Activated T-cell treated with anti-CD3 and anti-CD28 coated beads, Interleukin-2, amount 50 U/mL, for 4 hours (primary cell): ENCODE measurements around the gene PLXDC1. TPM values are rescaled to one million over a fixed set of nuclear protein-coding genes. Genes with fewer than 3 reads are reported as not detected.
A peak's percentile ranks its signal among the peaks of the same experiment; 100 is the strongest.
"Not testable (repeated sequence)": the region's sequence is repeated elsewhere in the genome, so short reads cannot be mapped to it uniquely, and the experiment has no call there.

Experiments used
- ATAC-seq, 2 donors: fragments of 200-7000 bp; cut with Tn5 transposase; one replicate each; pipeline ENCODE4 v1.10.0; 2021
- DNase-seq: peaks from one replicate; pipeline ENCODE4 v3.0.0-alpha.2; 2020
- H3K27me3 Mint-ChIP-seq: one replicate; pipeline ENCODE4 v1.8.0; 2021; ENCODE audit warnings: low read depth, mixed read lengths
- H3K36me3 Mint-ChIP-seq: one replicate; pipeline ENCODE4 v1.8.0; 2022; ENCODE audit warnings: mixed read lengths; ENCODE audit not compliant: insufficient read depth
- H3K4me1 Mint-ChIP-seq: one replicate; pipeline ENCODE4 v1.8.0; 2021; ENCODE audit warnings: low read depth, mixed read lengths
- H3K4me3 Mint-ChIP-seq: one replicate; pipeline ENCODE4 v1.8.0; 2021; ENCODE audit warnings: mild to moderate bottlenecking, moderate library complexity, mixed read lengths
- H3K9me3 Mint-ChIP-seq: one replicate; pipeline ENCODE4 v1.8.0; 2021; ENCODE audit warnings: mixed read lengths
- total RNA-seq, 3 donors: library from RNA; stranded (reverse); gene quantifications; one replicate each; pipeline ENCODE4 v1.2.1, GENCODE V29; 2021

The PLXDC1 gene
- total RNA-seq, 3 donors from 2014 or later = 0.33 to 0.87 (median 0.68) TPM

DNA sequence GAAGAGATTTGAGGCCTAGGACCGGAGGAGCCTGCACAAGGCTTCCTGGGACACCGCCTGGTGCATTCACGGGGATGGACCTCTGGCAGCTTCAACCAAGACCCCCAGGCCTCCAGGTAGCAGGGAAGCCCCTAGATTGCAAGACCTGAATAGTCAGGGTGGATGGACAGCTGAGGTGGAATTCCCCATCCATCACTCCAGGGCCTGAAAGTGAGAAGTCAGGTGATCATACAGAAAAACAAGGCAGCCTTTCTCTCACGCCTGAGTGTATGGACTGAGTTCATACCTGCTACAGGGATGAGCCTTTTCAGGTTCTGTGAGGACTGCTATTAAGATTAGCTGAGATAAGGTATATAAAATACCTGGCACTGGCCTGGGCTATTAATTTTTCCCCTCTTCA is 74.2 kb downstream of the PLXDC1 start:
- no peak for DNase-seq
- Mint-ChIP-seq H3K36me3 (peaks cover 2% of the 10 kb centered on the region), H3K4me3 (no peak overlapping the region), H3K27me3 (no peaks in the 10 kb centered on the region), H3K4me1 (no peaks in the 10 kb centered on the region), H3K9me3 (no peaks in the 10 kb centered on the region)
- ATAC-seq = no peak

DNA sequence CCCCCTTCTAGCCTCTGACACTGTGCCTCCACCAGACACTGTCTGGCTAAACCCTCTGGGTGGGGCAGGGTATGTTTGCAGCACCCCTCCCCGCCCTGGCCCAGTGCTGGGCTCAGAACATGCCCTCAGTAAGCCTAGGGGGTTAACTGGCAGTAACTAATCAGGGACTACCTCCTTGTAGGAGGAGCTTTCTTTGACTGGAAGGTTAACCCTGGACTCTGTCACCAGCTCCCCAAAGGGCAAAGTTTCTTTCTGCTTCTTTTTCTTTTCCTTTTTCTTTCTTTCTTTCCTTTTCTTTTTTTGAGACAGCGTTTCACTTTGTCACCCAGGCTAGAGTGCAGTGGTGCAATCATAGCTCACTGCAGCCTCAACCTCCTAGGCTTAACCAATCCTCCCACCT is 76.8 kb downstream of the PLXDC1 start:
- Mint-ChIP-seq H3K4me3 (no peak overlapping the region), H3K27me3 (no peaks in the 10 kb centered on the region), H3K9me3 (no peaks in the 10 kb centered on the region), H3K4me1 (no peaks in the 10 kb centered on the region), H3K36me3 (peaks cover 2% of the 10 kb centered on the region)
- no peak for DNase-seq
- ATAC-seq = no peak

DNA sequence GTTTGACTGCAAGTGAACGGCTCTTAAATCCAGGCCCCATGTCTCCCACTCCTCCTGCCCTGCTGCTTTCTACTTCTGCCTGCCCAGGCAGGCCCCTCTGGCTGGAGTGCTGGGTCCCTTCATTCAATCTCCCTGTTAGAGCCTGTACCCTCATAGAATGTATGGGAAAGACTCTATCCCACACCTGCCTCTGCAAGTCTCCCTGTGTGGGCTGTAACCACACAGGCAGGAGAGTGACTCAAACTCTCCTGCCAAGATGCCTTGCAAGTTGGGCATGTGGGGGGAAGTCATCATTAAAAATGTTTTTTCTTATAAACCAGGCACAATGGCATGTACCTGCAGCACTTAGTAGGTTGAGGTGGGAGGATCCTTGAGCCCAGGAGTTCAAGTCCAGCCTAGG is 77.5 kb downstream of the PLXDC1 start:
- Mint-ChIP-seq H3K36me3 (peaks cover 2% of the 10 kb centered on the region), H3K9me3 (no peaks in the 10 kb centered on the region), H3K27me3 (no peaks in the 10 kb centered on the region), H3K4me1 (peaks cover 2% of the 10 kb centered on the region), H3K4me3 (no peak overlapping the region)
- no peak for DNase-seq
- ATAC-seq = no peak

DNA sequence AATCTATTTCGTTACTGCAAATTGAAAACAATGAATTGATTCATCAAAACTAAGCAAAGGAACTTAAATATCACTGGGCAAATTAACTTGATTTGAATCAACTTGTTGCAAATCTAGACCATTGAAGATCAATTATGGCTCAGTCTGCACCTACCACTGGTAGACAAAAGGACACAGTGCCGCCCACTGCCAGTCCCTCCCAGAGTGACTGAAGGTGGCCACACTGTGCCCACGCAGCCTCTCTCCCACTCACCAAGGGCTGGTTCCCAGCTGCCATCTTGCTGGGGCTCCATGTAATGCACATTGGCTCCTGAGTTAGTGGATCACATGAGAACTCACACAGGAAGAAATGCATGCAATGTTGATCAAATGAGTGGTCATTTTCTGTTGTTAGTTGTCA is 78.1 kb downstream of the PLXDC1 start:
- no peak for DNase-seq
- ATAC-seq = no peak
- H3K4me1 Mint-ChIP-seq = peaks cover 2% of the 10 kb centered on the region
- H3K4me3 Mint-ChIP-seq = no peak overlapping the region
- H3K9me3 Mint-ChIP-seq = no peaks in the 10 kb centered on the region
- H3K27me3 Mint-ChIP-seq = no peaks in the 10 kb centered on the region
- H3K36me3 Mint-ChIP-seq = peaks cover 2% of the 10 kb centered on the region

DNA sequence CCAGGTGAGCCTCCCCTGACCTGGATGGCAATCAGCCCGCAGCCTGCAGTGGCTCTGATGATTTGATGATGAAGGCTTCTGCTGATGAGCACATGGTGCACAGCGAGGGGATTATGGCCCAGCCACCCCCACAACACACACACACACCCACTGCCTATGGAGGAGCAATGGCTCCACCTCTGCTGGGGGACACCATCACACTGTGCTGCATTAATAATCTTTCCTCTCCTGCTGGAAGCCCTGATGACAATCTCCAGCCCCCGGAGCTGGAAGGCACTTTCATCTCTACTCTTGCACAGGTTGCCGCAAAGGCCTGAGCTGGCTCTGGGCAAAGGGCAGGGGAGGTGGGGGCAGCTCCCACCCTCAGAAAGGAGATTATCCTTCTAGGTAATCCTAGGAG is 79.9 kb downstream of the PLXDC1 start:
- no peaks in the 10 kb centered on the region for H3K9me3 Mint-ChIP-seq
- no peaks in the 10 kb centered on the region for H3K27me3 Mint-ChIP-seq
- peaks cover 2% of the 10 kb centered on the region for H3K4me1 Mint-ChIP-seq
- no peak for ATAC-seq
- no peak overlapping the region for H3K4me3 Mint-ChIP-seq
- H3K36me3 Mint-ChIP-seq = peaks cover 2% of the 10 kb centered on the region
- DNase-seq = no peak

DNA sequence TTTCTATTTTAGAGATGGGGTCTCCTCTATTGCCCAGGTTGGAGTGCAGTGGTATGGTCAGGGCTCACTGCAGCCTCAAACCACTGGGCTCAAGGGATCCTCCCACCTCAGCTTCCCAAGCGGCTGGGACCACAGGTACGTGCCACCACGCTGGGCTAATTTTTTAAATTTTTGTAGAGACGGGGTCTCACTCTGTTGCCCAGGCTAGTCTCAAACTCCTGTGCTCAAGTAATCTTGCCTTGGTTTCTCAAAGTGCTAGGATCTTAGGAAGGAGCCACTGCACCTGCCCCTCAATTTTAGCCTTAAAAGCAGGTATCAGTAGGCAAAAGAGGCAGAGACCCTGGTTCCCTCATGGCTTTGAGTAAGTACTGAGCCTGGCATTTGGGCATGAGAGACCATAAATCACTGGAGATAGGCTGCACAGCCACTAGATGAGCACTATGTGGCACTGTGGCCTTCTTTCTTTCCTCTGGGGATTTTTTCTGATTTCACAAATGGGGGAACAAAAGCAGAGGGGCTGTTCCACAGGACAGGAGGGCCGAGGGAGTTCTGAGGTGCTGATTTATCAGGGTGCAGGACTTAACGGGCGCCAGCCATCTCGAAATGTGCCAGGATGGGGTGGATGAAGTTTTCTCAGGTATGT is 82.2 kb downstream of the PLXDC1 start:
- H3K27me3 Mint-ChIP-seq = no peaks in the 10 kb centered on the region
- DNase-seq (no peak), ATAC-seq (peak; percentile 71 to 72)
- no peaks in the 10 kb centered on the region for H3K9me3 Mint-ChIP-seq
- H3K36me3 Mint-ChIP-seq = no peaks in the 10 kb centered on the region
- H3K4me3 Mint-ChIP-seq = no peak overlapping the region
- peaks cover 2% of the 10 kb centered on the region for H3K4me1 Mint-ChIP-seq

DNA sequence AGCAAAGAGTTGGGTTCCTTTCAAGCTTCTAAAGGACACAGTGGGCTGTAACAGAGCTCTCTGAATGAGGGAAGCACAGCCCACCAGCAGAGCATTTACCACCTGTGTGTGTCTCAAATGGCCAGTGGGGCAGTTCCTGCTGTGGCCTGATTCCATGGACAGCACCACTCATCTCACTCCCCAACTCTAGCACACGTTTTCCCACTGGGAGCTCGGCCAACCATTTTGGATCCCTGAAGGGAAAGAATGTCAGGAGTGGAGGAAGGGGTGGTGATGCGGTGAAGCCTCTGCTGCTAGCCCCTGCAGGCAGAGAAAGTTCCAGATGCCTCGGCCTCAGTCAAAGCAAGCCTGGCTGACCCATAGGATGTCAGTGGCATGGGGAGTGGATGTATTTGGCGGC is 86.6 kb downstream of the PLXDC1 start:
- Mint-ChIP-seq H3K27me3 (no peaks in the 10 kb centered on the region), H3K4me1 (peaks cover 2% of the 10 kb centered on the region), H3K4me3 (no peak overlapping the region), H3K9me3 (no peaks in the 10 kb centered on the region), H3K36me3 (no peaks in the 10 kb centered on the region)
- DNase-seq (no peak), ATAC-seq (no peak)

DNA sequence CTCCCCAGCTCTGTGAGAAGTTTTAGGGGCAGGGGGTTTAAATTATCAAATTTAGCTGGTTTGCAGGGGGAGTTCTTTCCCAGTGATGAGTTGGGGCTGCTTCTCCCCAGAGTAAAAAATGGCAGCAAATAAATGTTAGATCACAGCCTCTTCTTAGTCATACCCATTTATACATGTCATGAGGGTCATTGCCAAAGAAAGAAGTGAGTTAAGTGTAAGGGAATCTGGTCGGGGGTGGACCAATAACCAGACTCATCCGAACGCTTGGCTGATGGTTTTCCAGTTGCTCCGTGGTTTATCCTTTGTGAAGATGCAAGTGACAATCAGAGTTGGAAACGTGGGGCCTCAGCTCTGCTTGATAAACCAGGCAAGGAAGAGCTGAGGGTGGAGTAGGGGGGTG is 87.1 kb downstream of the PLXDC1 start:
- no peak for ATAC-seq
- peaks cover under 1% of the 10 kb centered on the region for H3K4me1 Mint-ChIP-seq
- no peaks in the 10 kb centered on the region for H3K9me3 Mint-ChIP-seq
- H3K27me3 Mint-ChIP-seq = no peaks in the 10 kb centered on the region
- H3K36me3 Mint-ChIP-seq = no peaks in the 10 kb centered on the region
- no peak for DNase-seq
- no peak overlapping the region for H3K4me3 Mint-ChIP-seq

DNA sequence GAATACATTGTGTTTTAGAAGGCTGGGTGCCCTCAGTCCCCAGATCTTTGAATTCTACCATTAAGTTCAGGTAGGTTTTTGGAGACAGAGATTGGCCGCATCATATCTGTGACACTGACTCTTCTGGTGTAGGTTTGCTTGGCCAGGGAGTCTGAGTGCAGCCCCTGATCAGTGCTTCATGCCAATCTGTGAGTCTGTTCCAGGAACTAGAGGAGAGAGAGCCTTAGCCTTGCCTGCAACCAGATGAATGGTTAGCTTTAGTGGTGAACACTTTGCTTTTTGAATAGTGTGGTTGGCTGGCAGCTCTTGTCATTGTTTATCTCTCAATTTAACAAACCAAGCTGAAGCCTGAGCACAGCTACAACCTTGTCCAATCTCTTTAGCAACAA is 87.8 kb downstream of the PLXDC1 start:
- Mint-ChIP-seq H3K36me3 (no peaks in the 10 kb centered on the region), H3K4me3 (no peak overlapping the region), H3K9me3 (no peaks in the 10 kb centered on the region), H3K27me3 (no peaks in the 10 kb centered on the region), H3K4me1 (no peaks in the 10 kb centered on the region)
- ATAC-seq (no peak), DNase-seq (no peak)

DNA sequence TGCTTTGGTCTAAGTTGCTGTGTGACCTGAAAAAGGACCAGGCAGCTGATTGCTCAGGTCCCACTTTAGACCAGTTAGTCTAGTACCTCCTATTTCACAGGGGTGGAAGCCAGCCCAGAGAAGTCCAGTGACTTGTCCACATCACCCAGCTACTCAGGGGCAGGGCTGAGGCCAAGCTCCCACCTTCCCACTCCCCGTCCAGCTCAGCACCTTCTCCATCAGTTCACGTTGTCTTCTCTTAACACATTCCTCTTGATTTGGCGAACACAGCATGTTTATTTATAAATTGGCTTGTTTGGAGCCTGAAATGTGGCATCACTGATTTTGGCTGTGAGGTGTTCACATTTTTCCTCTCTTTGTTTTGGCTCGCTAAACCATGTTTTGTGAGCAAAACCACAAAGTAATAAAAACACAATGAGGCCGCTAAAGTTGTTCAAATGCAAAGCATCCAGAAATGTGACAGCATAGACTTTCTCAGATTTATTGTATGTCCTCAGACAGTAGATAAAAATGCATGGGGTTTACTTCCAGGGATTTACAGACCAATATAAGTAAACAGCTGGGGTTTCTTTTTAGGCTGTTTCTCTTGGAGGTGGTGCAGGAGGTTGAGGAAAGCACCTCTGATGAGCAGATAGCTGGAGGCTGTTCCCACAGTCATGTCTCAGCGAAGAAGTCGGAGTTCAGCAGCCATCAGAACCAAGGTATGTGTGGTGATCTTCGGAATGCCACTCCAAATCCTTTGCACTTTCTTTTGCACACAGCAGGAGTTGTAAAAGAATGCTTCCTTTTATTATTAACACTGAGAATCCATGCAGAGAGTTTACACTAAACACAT is 88.4 kb downstream of the PLXDC1 start:
- H3K27me3 Mint-ChIP-seq = no peaks in the 10 kb centered on the region
- no peak overlapping the region for H3K4me3 Mint-ChIP-seq
- H3K9me3 Mint-ChIP-seq = no peaks in the 10 kb centered on the region
- DNase-seq (no peak), ATAC-seq (no peak)
- H3K4me1 Mint-ChIP-seq = no peaks in the 10 kb centered on the region
- H3K36me3 Mint-ChIP-seq = no peaks in the 10 kb centered on the region

DNA sequence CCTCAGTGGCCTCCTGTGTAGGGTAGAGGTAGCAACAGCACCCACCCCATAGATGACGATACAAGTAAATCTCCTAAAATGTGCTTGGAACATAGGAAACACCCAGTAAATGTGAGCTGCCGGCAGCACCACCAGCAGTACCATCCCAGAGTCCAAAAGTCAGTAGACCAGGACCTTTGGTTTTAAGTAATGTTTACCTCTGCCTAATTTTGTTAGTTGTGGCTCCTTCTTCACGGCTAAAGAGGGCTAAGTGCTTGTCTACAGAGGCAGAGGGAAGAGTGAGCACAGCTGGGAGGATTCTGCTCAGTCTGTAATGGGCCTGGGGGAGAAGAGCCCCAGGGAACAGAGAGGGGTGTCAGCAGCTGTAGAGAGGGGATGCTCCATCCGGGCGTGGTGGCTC is 92.9 kb downstream of the PLXDC1 start:
- H3K9me3 Mint-ChIP-seq = no peaks in the 10 kb centered on the region
- no peaks in the 10 kb centered on the region for H3K36me3 Mint-ChIP-seq
- H3K4me3 Mint-ChIP-seq = no peak overlapping the region
- no peak for DNase-seq
- H3K4me1 Mint-ChIP-seq = peaks cover 5% of the 10 kb centered on the region
- no peaks in the 10 kb centered on the region for H3K27me3 Mint-ChIP-seq
- no peak for ATAC-seq

DNA sequence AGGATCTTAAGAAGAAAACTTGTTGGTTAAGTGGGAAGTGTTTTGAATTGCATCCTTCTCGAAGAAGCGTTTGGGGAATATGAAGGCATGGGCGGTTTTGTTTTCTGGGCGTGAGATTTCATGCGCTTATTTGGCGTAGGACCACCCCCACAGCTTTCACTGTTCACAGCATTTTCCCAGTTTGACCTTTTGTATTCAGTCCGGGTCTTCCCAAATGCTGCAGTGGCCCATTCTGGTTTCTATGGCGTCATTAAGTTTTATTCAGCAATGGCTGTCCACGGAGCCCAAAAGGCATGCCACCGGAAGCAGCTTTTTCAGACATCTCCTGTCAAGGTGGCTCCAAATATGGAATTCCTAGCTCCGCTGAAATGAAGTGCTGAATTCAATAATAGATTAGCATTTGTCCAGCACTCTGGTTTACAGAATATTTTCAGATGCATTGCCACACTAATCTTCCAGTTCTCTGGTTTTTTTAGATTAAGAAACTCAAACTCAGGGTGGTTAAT is 93.7 kb downstream of the PLXDC1 start:
- peaks cover 4% of the 10 kb centered on the region for H3K27me3 Mint-ChIP-seq
- no peak for DNase-seq
- peak overlapping the region; percentile 78 for H3K4me3 Mint-ChIP-seq
- no peak for ATAC-seq
- H3K36me3 Mint-ChIP-seq = no peaks in the 10 kb centered on the region
- H3K4me1 Mint-ChIP-seq = peaks cover 5% of the 10 kb centered on the region
- no peaks in the 10 kb centered on the region for H3K9me3 Mint-ChIP-seq

DNA sequence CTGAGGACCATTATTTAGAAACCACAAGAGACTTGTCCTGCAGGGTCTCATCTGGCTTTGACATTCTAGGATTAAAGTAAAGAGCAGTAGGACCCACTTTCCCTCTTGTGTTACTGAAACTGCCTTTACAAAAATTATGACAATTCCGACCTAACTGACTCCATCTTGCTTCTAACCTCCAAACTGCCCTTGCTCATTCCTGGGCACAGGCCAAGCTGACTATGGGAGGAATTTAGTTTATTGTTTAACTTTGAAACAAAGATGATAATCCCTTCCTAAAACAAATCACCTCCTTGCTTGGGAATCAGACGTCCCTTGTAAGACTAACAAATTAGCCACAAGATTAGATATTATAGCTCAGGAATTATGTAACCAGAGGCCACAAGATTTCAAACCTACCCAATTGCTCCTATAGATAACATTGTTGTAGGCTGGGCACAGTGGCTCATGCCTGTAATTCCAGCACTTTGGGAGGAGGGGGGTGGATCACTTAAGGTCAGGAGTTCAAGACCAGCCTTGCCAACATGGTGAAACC is 97.3 kb downstream of the PLXDC1 start:
- H3K4me1 Mint-ChIP-seq = peaks cover 5% of the 10 kb centered on the region
- ATAC-seq (no peak), DNase-seq (no peak)
- H3K36me3 Mint-ChIP-seq = no peaks in the 10 kb centered on the region
- H3K9me3 Mint-ChIP-seq = no peaks in the 10 kb centered on the region
- H3K4me3 Mint-ChIP-seq = no peak overlapping the region
- H3K27me3 Mint-ChIP-seq = peaks cover 8% of the 10 kb centered on the region

DNA sequence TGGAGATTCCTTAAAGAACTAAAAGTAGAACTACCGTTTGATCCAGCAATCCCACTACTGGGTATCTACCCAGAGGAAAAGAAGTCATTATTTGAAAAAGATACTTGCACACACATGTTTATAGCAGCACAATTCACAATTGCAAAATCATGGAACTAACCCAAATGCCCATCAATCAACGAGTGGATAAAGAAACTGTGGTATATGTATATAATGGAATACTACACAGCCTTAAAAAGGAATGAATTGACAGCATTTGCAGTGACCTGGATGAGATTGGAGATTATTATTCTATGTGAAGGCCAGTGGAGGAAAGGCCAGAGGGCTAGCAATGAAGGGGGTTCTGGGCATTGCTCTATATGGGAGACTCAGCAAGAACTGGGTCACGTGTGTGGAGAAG is 99.0 kb downstream of the PLXDC1 start:
- not testable (repeated sequence) for H3K27me3 Mint-ChIP-seq, H3K9me3 Mint-ChIP-seq, H3K36me3 Mint-ChIP-seq, H3K4me3 Mint-ChIP-seq, H3K4me1 Mint-ChIP-seq, DNase-seq, ATAC-seq
